Heart left ventricle (tissue), 16 donors: Measurements from ENCODE around the gene EVL. TPM values are rescaled to one million over a fixed set of nuclear protein-coding genes. Genes with fewer than 3 reads are reported as not detected.

Source experiments
- ATAC-seq, 4 donors: fragments of 200-7000 bp; cut with Tn5 transposase; one replicate each; pipeline ENCODE4 v1.9.1; 2020 to 2022; ENCODE audit warnings: moderate library complexity in 4 of 4, mild to moderate bottlenecking in 3 of 4, moderate number of reproducible peaks in 1 of 4
- DNase-seq, 5 donors: peaks; one replicate each; pipeline ENCODE4 v3.0.0-alpha.2; 2020
- H3K27ac ChIP-seq, 12 donors: fragments of 200-600 bp; sonication (generic) in 4 of 12; one replicate each; pipeline versions ENCODE4 v1.5.0 to v1.8.0; 2016 to 2022; ENCODE audit warnings: mild to moderate bottlenecking in 2 of 12
- H3K27me3 ChIP-seq, 9 donors: fragments of 200-600 bp; sonication (generic) in 2 of 9; one replicate each; pipeline versions ENCODE4 v1.5.1 to v1.8.0; 2016 to 2022; ENCODE audit warnings: mild to moderate bottlenecking in 3 of 9
- H3K36me3 ChIP-seq, 9 donors: fragments of 200-600 bp; sonication (generic) in 2 of 9; one replicate each; pipeline versions ENCODE4 v1.5.0 to v1.8.0; 2018 to 2022; ENCODE audit warnings: mild to moderate bottlenecking in 2 of 9
- H3K4me1 ChIP-seq, 12 donors: fragments of 200-600 bp; sonication (generic) in 4 of 12; one replicate each; pipeline versions ENCODE4 v1.5.0 to v1.8.0; 2016 to 2022; ENCODE audit warnings: mild to moderate bottlenecking in 3 of 12
- H3K4me3 ChIP-seq, 12 donors: fragments of 200-600 bp; sonication (generic) in 4 of 12; one replicate each; pipeline versions ENCODE4 v1.5.0 to v1.8.0; 2017 to 2022; ENCODE audit warnings: mild to moderate bottlenecking in 9 of 12, moderate library complexity in 4 of 12
- H3K9me3 ChIP-seq, 12 donors: fragments of 200-600 bp; sonication (generic) in 4 of 12; one replicate each; pipeline versions ENCODE4 v1.5.0 to v1.8.0; 2016 to 2022; ENCODE audit warnings: mild to moderate bottlenecking in 1 of 12
- POLR2A ChIP-seq, 2 donors: fragments of 450-650 bp; IDR thresholded peaks; one replicate each; pipeline ENCODE4 v1.6.1; 2017; ENCODE audit warnings: antibody characterized with exemption in 2 of 2, mild to moderate bottlenecking in 2 of 2, moderate library complexity in 2 of 2
- WGBS, 4 donors: extraction: QIAGEN DNeasy Blood & Tissue Kit in 2 of 4; methylation state at CpG; one replicate each; pipeline versions ENCODE4 v1.1.5 to v1.1.7; 2013 to 2018; 5-methylcytosine and 5-hydroxymethylcytosine counted together
- intact Hi-C, 10 donors: fragments of 100-400 bp; cut with DNase I; formaldehyde crosslinking; loops; one replicate each; pipeline versions ENCODE4 v1.11.1 to v1.14.2; 2022
- polyA plus RNA-seq, 2 donors: library from polyadenylated mRNA; stranded (reverse); fragments of 200-250 nt; gene quantifications; one replicate each; pipeline ENCODE4 v1.2.3, GENCODE V29; 2013
- total RNA-seq, 9 donors: library from RNA; depleted of rRNA in 2 of 9; stranded (reverse); fragments of >200 nt in 2 of 9; fragmentation: NEBNext Ultra II Directional in 3 of 9; extraction: Animal tissue kit (Norgen Biotek cat#: 25700) in 3 of 9; gene quantifications; one replicate each; pipeline versions ENCODE4 v1.1.0 to v1.2.4, GENCODE V29; 2016 to 2023
- TF ChIP-seq, protein P1 (sequence below), 12 donors: fragments of 200-600 bp; sonication (generic) in 4 of 12; IDR thresholded peaks; one replicate each; pipeline versions ENCODE4 v1.5.0 to v1.8.0; 2018 to 2022; ENCODE audit warnings: antibody characterized with exemption in 12 of 12, mild to moderate bottlenecking in 5 of 12
- donor health status: ischemic (EF 13 %, LVEDD 7.1; RV severe dilation, severe dysfunction).
- donor health status: healthy with polysubstance abuse.
- donor health status: DM: no; HTN: yes; CAD: no.
- donor health status: DM: no; HTN: no; CAD: no.
- donor health status: ischemic (EF 25% LVEDD 6.9; RV normal size, moderate dysfunction).
- donor health status: ischemic (EF 25% LVEDD 5.7; RV mildly dilated, moderate dysfunction).
- donor health status: healthy.
- donor health status: DM: yes; HTN: yes; CAD: no.
- donor health status: ischemic (EF 35%, LVEDD 5.7; RV mildly dilated, moderate dysfunction).
- donor health status: nonischemic (EF 11% LVEDD 7.7; RV severe dilation, severe dysfunction).
- donor health status: DM: yes; HTN: yes; CAD: no.
- donor health status: PGD.
- donor health status: ischemic (EF 29% LVEDD 5.4; RV normal size, mild dysfunction).
- donor health status: nonischemic (EF 23%, LVEDD 6.1; RV moderate dilation, normal function).

EVL gene
- total and polyA plus RNA-seq, 11 donors: 23.8 to 116 (median 39.9) TPM

DNA sequence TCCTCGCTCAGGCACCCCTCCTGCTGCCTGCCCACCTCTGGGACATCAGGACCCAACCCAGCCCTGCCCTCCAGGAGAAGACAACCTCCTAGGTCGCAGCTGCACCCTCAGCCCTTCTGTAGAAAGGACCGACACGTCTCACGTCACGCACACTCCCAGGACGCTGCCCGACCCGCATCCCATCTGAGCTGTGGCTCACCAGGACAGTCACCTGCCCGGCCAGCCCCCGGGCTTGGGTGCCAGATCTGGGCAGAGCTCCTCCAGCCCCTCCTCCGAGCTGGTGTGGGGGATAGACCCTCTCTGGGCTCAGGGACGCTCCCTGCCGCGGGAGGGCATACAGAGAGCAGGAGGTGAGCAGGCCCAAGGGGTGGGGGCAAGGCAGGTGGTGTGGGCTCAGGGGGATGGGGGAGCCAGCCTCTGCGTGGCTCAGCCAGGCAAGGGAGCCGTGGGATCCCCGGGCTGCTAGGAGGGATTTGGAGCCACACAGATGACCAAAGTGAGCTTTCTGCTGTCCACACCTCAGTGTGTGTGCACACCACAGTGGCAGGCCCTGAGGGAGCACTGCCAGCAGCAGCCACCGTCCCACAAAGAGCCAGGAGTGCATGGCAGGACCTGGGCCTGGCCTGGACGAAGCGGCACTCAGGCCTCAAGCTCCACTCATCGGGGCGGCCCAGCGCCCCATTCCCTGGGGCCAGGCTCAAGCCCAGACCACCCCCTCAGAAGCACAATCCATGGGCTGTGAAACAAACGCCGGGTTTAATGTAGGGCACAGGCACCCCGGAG, 80.7 kb downstream of the EVL start:
- peaks cover 0 to 5% (median 0%) of the 10 kb centered on the region in 9 donors for H3K27me3 ChIP-seq
- intact Hi-C loops: no loop called here
- no peak overlapping the region for H3K4me3 ChIP-seq
- WGBS, 4 donors: 88 to 94% (median 89%) methylated on average over 16 to 27 of the region's 27 CpGs
- no peak for DNase-seq
- H3K4me1 ChIP-seq: peaks cover 0 to 42% (median 26%) of the 10 kb centered on the region in 12 donors
- no peaks in the 10 kb centered on the region for H3K9me3 ChIP-seq
- H3K27ac ChIP-seq: peak overlapping the region in 2 of 12 donors; percentile 50 to 53
- TF ChIP-seq, protein P1, sequence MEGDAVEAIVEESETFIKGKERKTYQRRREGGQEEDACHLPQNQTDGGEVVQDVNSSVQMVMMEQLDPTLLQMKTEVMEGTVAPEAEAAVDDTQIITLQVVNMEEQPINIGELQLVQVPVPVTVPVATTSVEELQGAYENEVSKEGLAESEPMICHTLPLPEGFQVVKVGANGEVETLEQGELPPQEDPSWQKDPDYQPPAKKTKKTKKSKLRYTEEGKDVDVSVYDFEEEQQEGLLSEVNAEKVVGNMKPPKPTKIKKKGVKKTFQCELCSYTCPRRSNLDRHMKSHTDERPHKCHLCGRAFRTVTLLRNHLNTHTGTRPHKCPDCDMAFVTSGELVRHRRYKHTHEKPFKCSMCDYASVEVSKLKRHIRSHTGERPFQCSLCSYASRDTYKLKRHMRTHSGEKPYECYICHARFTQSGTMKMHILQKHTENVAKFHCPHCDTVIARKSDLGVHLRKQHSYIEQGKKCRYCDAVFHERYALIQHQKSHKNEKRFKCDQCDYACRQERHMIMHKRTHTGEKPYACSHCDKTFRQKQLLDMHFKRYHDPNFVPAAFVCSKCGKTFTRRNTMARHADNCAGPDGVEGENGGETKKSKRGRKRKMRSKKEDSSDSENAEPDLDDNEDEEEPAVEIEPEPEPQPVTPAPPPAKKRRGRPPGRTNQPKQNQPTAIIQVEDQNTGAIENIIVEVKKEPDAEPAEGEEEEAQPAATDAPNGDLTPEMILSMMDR (IDR thresholded peaks at IDR 0.05): no peak
- no peak for TF ChIP-seq POLR2A (IDR thresholded peaks at IDR 0.05)
- H3K36me3 ChIP-seq: peaks cover 0 to 17% (median 0%) of the 10 kb centered on the region in 9 donors
- no peak for ATAC-seq

DNA sequence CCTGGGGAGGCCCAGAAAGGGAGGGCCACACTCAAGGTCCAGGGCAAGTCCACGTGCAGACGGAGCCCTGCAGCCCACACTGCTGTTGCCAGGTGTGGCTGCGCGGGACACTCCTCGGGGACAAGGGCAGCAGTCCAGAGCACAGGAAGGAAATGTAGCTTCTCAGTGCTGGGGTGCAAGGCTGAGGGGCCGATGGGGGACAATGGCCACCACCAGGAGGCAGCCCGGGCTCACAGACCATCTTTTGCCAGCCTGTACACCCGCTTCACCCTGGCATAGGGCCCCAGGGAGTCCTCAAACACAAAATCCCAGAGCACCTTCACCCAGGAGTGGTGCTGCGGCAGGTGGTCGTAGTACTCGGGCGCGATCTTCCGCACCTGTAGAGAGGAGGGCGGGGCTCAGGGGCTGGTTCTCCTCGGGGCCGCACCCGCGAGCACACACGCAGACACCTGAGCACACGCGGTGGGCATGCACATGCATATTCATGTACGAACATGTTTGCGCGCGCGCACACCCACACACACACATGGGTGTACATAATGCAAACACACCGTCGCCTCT, 81.4 kb downstream of the EVL start:
- 84 to 95% (median 88%) methylated on average over 12 to 29 of the region's 29 CpGs for WGBS, 4 donors

DNA sequence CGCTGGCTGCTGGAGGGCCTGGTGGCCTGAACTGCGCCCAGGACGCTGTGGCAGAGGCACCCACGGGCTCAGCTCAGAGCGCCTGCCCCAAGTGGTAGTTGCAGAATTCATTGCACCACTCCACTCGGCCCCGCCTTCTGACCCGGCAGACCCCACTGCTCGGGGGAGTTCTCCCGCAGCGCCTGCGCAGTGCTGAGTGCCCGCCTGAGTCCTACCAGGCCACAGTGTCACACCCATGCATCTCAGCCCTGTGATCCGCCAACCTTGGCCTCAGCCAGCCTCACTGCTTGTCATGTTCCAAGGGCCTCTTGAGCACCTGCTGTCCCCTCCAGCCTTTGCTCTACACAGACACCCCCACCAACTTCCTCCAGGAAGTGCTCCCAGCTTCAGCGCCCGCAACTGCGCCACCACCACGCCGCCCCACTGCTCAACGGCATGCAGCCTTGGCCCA, 82.0 kb downstream of the EVL start:
- DNase-seq (no peak), ATAC-seq (no peak)
- Histone ChIP-seq H3K9me3 (no peaks in the 10 kb centered on the region), H3K4me1 (peaks cover 0 to 29% (median 16%) of the 10 kb centered on the region in 12 donors), H3K36me3 (peaks cover 0 to 7% (median 0%) of the 10 kb centered on the region in 9 donors), H3K4me3 (peak overlapping the region in 1 of 12 donors; percentile 25), H3K27me3 (peaks cover 0 to 8% (median 0%) of the 10 kb centered on the region in 9 donors), H3K27ac (no peak overlapping the region)
- intact Hi-C loops: no loop called here
- 70 to 78% (median 73%) methylated on average over 20 of the region's 20 CpGs for WGBS, 4 donors
- no peak for TF ChIP-seq POLR2A (IDR thresholded peaks at IDR 0.05)
- TF ChIP-seq, protein P1 (IDR thresholded peaks at IDR 0.05): no peak

More for the DNA sequence above, 81.4 kb downstream of the EVL start:
- no peak for ATAC-seq
- TF ChIP-seq POLR2A (IDR thresholded peaks at IDR 0.05): no peak
- TF ChIP-seq, protein P1 (IDR thresholded peaks at IDR 0.05): peak in 2 of 12 donors; percentile 9 to 10
- Histone ChIP-seq H3K27ac (no peak overlapping the region), H3K27me3 (peaks cover 0 to 8% (median 0%) of the 10 kb centered on the region in 9 donors), H3K4me1 (peaks cover 0 to 35% (median 22%) of the 10 kb centered on the region in 12 donors), H3K36me3 (peaks cover 0 to 10% (median 0%) of the 10 kb centered on the region in 9 donors), H3K9me3 (no peaks in the 10 kb centered on the region), H3K4me3 (no peak overlapping the region)
- intact Hi-C loops: no loop called here
- no peak for DNase-seq
